ENCODE results near the gene POU3F2.

DNA sequence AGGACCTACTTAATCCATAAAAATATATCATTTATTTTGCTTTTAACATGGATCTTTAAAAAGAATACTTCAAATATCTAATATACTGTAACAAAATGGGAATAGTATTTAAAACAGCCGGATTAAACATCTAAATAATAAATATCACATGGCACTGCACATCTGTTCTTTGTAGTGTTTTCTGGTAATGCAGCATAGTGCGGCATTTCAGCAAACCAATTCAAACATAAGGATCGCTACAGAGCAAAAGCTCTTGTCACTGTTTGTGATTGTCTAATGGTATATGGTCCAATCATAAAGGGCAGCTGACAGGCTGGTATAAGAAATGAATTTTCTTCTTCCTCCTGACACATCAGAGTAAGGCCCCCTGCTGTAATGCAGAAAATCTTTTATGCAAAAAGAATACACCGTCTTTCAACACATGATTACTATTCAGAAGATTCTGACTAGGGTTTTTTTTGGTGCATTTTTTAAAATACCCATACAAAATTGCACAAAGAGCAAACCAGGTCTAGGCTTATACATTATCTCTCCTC lies 40.0 kb upstream of the POU3F2 start:
- no peak for TF ChIP-seq GATA2 (CRISPR knock-in tag; IDR thresholded peaks at IDR 0.05)
- TF ChIP-seq, protein P1, sequence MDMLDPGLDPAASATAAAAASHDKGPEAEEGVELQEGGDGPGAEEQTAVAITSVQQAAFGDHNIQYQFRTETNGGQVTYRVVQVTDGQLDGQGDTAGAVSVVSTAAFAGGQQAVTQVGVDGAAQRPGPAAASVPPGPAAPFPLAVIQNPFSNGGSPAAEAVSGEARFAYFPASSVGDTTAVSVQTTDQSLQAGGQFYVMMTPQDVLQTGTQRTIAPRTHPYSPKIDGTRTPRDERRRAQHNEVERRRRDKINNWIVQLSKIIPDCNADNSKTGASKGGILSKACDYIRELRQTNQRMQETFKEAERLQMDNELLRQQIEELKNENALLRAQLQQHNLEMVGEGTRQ (IDR thresholded peaks at IDR 0.05; ENCODE audit: borderline replicate concordance, low read depth, low read length): no peak
- no peak for TF ChIP-seq RAD21 (IDR thresholded peaks at IDR 0.05; ENCODE audit: low read length)
- TF ChIP-seq, protein P2, sequence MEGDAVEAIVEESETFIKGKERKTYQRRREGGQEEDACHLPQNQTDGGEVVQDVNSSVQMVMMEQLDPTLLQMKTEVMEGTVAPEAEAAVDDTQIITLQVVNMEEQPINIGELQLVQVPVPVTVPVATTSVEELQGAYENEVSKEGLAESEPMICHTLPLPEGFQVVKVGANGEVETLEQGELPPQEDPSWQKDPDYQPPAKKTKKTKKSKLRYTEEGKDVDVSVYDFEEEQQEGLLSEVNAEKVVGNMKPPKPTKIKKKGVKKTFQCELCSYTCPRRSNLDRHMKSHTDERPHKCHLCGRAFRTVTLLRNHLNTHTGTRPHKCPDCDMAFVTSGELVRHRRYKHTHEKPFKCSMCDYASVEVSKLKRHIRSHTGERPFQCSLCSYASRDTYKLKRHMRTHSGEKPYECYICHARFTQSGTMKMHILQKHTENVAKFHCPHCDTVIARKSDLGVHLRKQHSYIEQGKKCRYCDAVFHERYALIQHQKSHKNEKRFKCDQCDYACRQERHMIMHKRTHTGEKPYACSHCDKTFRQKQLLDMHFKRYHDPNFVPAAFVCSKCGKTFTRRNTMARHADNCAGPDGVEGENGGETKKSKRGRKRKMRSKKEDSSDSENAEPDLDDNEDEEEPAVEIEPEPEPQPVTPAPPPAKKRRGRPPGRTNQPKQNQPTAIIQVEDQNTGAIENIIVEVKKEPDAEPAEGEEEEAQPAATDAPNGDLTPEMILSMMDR (IDR thresholded peaks at IDR 0.05): no peak
- no peak for TF ChIP-seq NFIC (IDR thresholded peaks at IDR 0.05; ENCODE audit: borderline replicate concordance)
- TF ChIP-seq, protein P3, sequence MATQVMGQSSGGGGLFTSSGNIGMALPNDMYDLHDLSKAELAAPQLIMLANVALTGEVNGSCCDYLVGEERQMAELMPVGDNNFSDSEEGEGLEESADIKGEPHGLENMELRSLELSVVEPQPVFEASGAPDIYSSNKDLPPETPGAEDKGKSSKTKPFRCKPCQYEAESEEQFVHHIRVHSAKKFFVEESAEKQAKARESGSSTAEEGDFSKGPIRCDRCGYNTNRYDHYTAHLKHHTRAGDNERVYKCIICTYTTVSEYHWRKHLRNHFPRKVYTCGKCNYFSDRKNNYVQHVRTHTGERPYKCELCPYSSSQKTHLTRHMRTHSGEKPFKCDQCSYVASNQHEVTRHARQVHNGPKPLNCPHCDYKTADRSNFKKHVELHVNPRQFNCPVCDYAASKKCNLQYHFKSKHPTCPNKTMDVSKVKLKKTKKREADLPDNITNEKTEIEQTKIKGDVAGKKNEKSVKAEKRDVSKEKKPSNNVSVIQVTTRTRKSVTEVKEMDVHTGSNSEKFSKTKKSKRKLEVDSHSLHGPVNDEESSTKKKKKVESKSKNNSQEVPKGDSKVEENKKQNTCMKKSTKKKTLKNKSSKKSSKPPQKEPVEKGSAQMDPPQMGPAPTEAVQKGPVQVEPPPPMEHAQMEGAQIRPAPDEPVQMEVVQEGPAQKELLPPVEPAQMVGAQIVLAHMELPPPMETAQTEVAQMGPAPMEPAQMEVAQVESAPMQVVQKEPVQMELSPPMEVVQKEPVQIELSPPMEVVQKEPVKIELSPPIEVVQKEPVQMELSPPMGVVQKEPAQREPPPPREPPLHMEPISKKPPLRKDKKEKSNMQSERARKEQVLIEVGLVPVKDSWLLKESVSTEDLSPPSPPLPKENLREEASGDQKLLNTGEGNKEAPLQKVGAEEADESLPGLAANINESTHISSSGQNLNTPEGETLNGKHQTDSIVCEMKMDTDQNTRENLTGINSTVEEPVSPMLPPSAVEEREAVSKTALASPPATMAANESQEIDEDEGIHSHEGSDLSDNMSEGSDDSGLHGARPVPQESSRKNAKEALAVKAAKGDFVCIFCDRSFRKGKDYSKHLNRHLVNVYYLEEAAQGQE (IDR thresholded peaks at IDR 0.05; ENCODE audit: low read depth, low read length): no peak
- no peak for TF ChIP-seq NRF1 (IDR thresholded peaks at IDR 0.05; ENCODE audit: low read depth, low read length)
- no peak for TF ChIP-seq TAF1 (IDR thresholded peaks at IDR 0.05; ENCODE audit: borderline replicate concordance, low read depth, low read length)
